ENCODE measurements around the gene ASMTL. TPM values are rescaled to one million over a fixed set of nuclear protein-coding genes. Genes with fewer than 3 reads are reported as not detected.
"Not testable (repeated sequence)": the region's sequence is repeated elsewhere in the genome, so short reads cannot be mapped to it uniquely, and the experiment has no call there.

Gene ASMTL
- polyA plus RNA-seq, 1 donor (not counting 4 experiments of a cell fraction or from before 2014, with no cell fraction given) = 13.8 TPM

GRCh38 chrX:1492421-1493012 lies 39.8 kb upstream of the ASMTL start:
- Histone ChIP-seq H2AFZ (ENCODE audit: control insufficient read depth, low read length) (no peak overlapping the region), H3K4me3 (ENCODE audit: control insufficient read depth in 2 of 3, extremely low read depth in 1 of 3, insufficient read depth in 2 of 3, low read depth in 1 of 3, low read length in 3 of 3) (no peak overlapping the region), H4K20me1 (ENCODE audit: control insufficient read depth, extremely low read depth, insufficient read depth, low read length) (no peaks in the 10 kb centered on the region), H3K36me3 (ENCODE audit: control insufficient read depth in 2 of 2, extremely low read depth in 1 of 2, insufficient read depth in 2 of 2, low read length in 2 of 2) (no peaks in the 10 kb centered on the region), H3K27me3 (ENCODE audit: control insufficient read depth, extremely low read depth, insufficient read depth, low read length) (no peaks in the 10 kb centered on the region), H3K9me3 (ENCODE audit: control insufficient read depth, low read depth, low read length) (peaks cover 7% of the 10 kb centered on the region), H3K79me2 (ENCODE audit: control insufficient read depth, insufficient read depth, low read length) (no peaks in the 10 kb centered on the region), H3K9me1 (ENCODE audit: control insufficient read depth, extremely low read depth, insufficient read depth, low read length) (no peaks in the 10 kb centered on the region), H3K4me2 (ENCODE audit: control insufficient read depth, extremely low read depth, insufficient read depth, low read depth, low read length) (no peak overlapping the region), H3K9ac (ENCODE audit: control insufficient read depth, extremely low read depth, insufficient read depth, low read length) (no peak overlapping the region), H3K4me1 (ENCODE audit: control insufficient read depth, extremely low read depth, insufficient read depth, low read length) (no peaks in the 10 kb centered on the region), H3K27ac (ENCODE audit: control insufficient read depth, insufficient read depth, low read length) (no peak overlapping the region)
- dilution Hi-C loops (cut with MboI; ENCODE audit: extremely low pct_ligation_motif_present, low sequenced_read_pairs) = no loop called here
- DNase-seq (ENCODE audit: low read depth, low spot score) = no peak
- no peak for TF ChIP-seq EZH2 (IDR thresholded peaks at IDR 0.05; ENCODE audit: low read length)
- TF ChIP-seq, protein P1, sequence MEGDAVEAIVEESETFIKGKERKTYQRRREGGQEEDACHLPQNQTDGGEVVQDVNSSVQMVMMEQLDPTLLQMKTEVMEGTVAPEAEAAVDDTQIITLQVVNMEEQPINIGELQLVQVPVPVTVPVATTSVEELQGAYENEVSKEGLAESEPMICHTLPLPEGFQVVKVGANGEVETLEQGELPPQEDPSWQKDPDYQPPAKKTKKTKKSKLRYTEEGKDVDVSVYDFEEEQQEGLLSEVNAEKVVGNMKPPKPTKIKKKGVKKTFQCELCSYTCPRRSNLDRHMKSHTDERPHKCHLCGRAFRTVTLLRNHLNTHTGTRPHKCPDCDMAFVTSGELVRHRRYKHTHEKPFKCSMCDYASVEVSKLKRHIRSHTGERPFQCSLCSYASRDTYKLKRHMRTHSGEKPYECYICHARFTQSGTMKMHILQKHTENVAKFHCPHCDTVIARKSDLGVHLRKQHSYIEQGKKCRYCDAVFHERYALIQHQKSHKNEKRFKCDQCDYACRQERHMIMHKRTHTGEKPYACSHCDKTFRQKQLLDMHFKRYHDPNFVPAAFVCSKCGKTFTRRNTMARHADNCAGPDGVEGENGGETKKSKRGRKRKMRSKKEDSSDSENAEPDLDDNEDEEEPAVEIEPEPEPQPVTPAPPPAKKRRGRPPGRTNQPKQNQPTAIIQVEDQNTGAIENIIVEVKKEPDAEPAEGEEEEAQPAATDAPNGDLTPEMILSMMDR (optimal IDR thresholded peaks at IDR 0.05 in 1 of 3, IDR thresholded peaks at IDR 0.05 in 1 of 3, conservative IDR thresholded peaks at IDR 0.05 in 1 of 3; ENCODE audit: extremely low read depth in 1 of 3, insufficient read depth in 2 of 3, low read length in 3 of 3) = no peak
- no peak for FAIRE-seq

- peaks cover 9% of the 10 kb centered on the region for H3K9me3 ChIP-seq (ENCODE audit: control insufficient read depth, low read depth, low read length)
- no peaks in the 10 kb centered on the region for H3K9me1 ChIP-seq (ENCODE audit: control insufficient read depth, extremely low read depth, insufficient read depth, low read length)
- no peaks in the 10 kb centered on the region for H3K79me2 ChIP-seq (ENCODE audit: control insufficient read depth, insufficient read depth, low read length)
- no peak overlapping the region for H3K27ac ChIP-seq (ENCODE audit: control insufficient read depth, insufficient read depth, low read length)
- H3K27me3 ChIP-seq (ENCODE audit: control insufficient read depth, extremely low read depth, insufficient read depth, low read length) = no peaks in the 10 kb centered on the region
- DNase-seq (ENCODE audit: low read depth, low spot score) (no peak), FAIRE-seq (no peak)
- no peaks in the 10 kb centered on the region for H3K4me1 ChIP-seq (ENCODE audit: control insufficient read depth, extremely low read depth, insufficient read depth, low read length)
- H3K4me3 ChIP-seq (ENCODE audit: control insufficient read depth in 2 of 3, extremely low read depth in 1 of 3, insufficient read depth in 2 of 3, low read depth in 1 of 3, low read length in 3 of 3) = no peak overlapping the region
- no peaks in the 10 kb centered on the region for H4K20me1 ChIP-seq (ENCODE audit: control insufficient read depth, extremely low read depth, insufficient read depth, low read length)
- TF ChIP-seq, protein P1 (optimal IDR thresholded peaks at IDR 0.05 in 1 of 3, IDR thresholded peaks at IDR 0.05 in 1 of 3, conservative IDR thresholded peaks at IDR 0.05 in 1 of 3; ENCODE audit: extremely low read depth in 1 of 3, insufficient read depth in 2 of 3, low read length in 3 of 3) = no peak
- TF ChIP-seq EZH2 (IDR thresholded peaks at IDR 0.05; ENCODE audit: low read length) = no peak
- no peak overlapping the region for H2AFZ ChIP-seq (ENCODE audit: control insufficient read depth, low read length)
- dilution Hi-C loops (cut with MboI; ENCODE audit: extremely low pct_ligation_motif_present, low sequenced_read_pairs) = no loop called here
- no peak overlapping the region for H3K4me2 ChIP-seq (ENCODE audit: control insufficient read depth, extremely low read depth, insufficient read depth, low read depth, low read length)
- H3K36me3 ChIP-seq (ENCODE audit: control insufficient read depth in 2 of 2, extremely low read depth in 1 of 2, insufficient read depth in 2 of 2, low read length in 2 of 2) = no peaks in the 10 kb centered on the region
- H3K9ac ChIP-seq (ENCODE audit: control insufficient read depth, extremely low read depth, insufficient read depth, low read length) = no peak overlapping the region
These were observed 39.2 kb upstream of the ASMTL start for GRCh38 chrX:1491851-1492349.

GRCh38 chrX:1491248-1491647 lies 38.5 kb upstream of the ASMTL start:
- dilution Hi-C loops (cut with MboI; ENCODE audit: extremely low pct_ligation_motif_present, low sequenced_read_pairs); H3K36me3 ChIP-seq (ENCODE audit: control insufficient read depth in 2 of 2, extremely low read depth in 1 of 2, insufficient read depth in 2 of 2, low read length in 2 of 2); H3K9me3 ChIP-seq (ENCODE audit: control insufficient read depth, low read depth, low read length); H3K79me2 ChIP-seq (ENCODE audit: control insufficient read depth, insufficient read depth, low read length); H3K4me2 ChIP-seq (ENCODE audit: control insufficient read depth, extremely low read depth, insufficient read depth, low read depth, low read length); DNase-seq (ENCODE audit: low read depth, low spot score); FAIRE-seq; H2AFZ ChIP-seq (ENCODE audit: control insufficient read depth, low read length); H3K4me1 ChIP-seq (ENCODE audit: control insufficient read depth, extremely low read depth, insufficient read depth, low read length); H3K27me3 ChIP-seq (ENCODE audit: control insufficient read depth, extremely low read depth, insufficient read depth, low read length); H4K20me1 ChIP-seq (ENCODE audit: control insufficient read depth, extremely low read depth, insufficient read depth, low read length); H3K27ac ChIP-seq (ENCODE audit: control insufficient read depth, insufficient read depth, low read length); H3K9ac ChIP-seq (ENCODE audit: control insufficient read depth, extremely low read depth, insufficient read depth, low read length); H3K9me1 ChIP-seq (ENCODE audit: control insufficient read depth, extremely low read depth, insufficient read depth, low read length); H3K4me3 ChIP-seq (ENCODE audit: control insufficient read depth in 2 of 3, extremely low read depth in 1 of 3, insufficient read depth in 2 of 3, low read depth in 1 of 3, low read length in 3 of 3): not testable (repeated sequence)

GRCh38 chrX:1490723-1491122 lies 38.0 kb upstream of the ASMTL start:
- H3K36me3 ChIP-seq (ENCODE audit: control insufficient read depth in 2 of 2, extremely low read depth in 1 of 2, insufficient read depth in 2 of 2, low read length in 2 of 2); H3K9me1 ChIP-seq (ENCODE audit: control insufficient read depth, extremely low read depth, insufficient read depth, low read length); H3K9ac ChIP-seq (ENCODE audit: control insufficient read depth, extremely low read depth, insufficient read depth, low read length); H3K79me2 ChIP-seq (ENCODE audit: control insufficient read depth, insufficient read depth, low read length); H3K27me3 ChIP-seq (ENCODE audit: control insufficient read depth, extremely low read depth, insufficient read depth, low read length); H2AFZ ChIP-seq (ENCODE audit: control insufficient read depth, low read length); dilution Hi-C loops (cut with MboI; ENCODE audit: extremely low pct_ligation_motif_present, low sequenced_read_pairs); H3K4me2 ChIP-seq (ENCODE audit: control insufficient read depth, extremely low read depth, insufficient read depth, low read depth, low read length); H3K4me1 ChIP-seq (ENCODE audit: control insufficient read depth, extremely low read depth, insufficient read depth, low read length); DNase-seq (ENCODE audit: low read depth, low spot score); H3K27ac ChIP-seq (ENCODE audit: control insufficient read depth, insufficient read depth, low read length); H4K20me1 ChIP-seq (ENCODE audit: control insufficient read depth, extremely low read depth, insufficient read depth, low read length); FAIRE-seq; H3K4me3 ChIP-seq (ENCODE audit: control insufficient read depth in 2 of 3, extremely low read depth in 1 of 3, insufficient read depth in 2 of 3, low read depth in 1 of 3, low read length in 3 of 3): not testable (repeated sequence)
- H3K9me3 ChIP-seq (ENCODE audit: control insufficient read depth, low read depth, low read length) = peaks cover 11% of the 10 kb centered on the region
